PC-9 (cell line): ENCODE results near the gene CCDC91.

Experiments used
- EZH2 ChIP-seq: fragments of 200-600 bp; sonication (generic); IDR thresholded peaks from 2 replicates; pipeline ENCODE4 v1.8.0; 2017; ENCODE audit warnings: antibody characterized with exemption, low read depth
- TF ChIP-seq, protein P1 (sequence below): fragments of 200-600 bp; sonication (generic); conservative IDR thresholded peaks from 2 replicates; pipeline ENCODE4 v1.6.1; 2017; ENCODE audit warnings: mixed run types, antibody characterized with exemption, mild to moderate bottlenecking, moderate library complexity

DNA sequence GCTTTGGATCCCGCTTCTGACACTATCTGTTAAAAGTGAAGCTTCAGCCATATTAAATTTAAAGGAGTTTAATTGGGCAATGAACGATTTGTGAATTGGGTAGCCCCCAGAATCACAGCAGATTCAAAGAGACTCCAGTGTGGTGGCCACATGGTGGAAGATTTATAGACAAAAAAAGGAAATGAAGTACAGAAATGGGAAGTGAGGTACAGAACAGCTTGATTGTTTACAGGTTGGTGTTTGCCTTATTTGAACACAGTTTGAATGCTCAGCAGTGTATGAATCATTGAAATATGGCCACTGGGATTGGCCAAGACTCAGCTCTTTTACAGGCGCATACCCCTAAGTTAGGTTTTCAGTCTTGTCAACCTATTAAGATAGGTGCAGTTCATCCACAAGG lies 21.9 kb downstream of the CCDC91 start:
- TF ChIP-seq, protein P1, sequence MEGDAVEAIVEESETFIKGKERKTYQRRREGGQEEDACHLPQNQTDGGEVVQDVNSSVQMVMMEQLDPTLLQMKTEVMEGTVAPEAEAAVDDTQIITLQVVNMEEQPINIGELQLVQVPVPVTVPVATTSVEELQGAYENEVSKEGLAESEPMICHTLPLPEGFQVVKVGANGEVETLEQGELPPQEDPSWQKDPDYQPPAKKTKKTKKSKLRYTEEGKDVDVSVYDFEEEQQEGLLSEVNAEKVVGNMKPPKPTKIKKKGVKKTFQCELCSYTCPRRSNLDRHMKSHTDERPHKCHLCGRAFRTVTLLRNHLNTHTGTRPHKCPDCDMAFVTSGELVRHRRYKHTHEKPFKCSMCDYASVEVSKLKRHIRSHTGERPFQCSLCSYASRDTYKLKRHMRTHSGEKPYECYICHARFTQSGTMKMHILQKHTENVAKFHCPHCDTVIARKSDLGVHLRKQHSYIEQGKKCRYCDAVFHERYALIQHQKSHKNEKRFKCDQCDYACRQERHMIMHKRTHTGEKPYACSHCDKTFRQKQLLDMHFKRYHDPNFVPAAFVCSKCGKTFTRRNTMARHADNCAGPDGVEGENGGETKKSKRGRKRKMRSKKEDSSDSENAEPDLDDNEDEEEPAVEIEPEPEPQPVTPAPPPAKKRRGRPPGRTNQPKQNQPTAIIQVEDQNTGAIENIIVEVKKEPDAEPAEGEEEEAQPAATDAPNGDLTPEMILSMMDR: no peak
- TF ChIP-seq EZH2: no peak
